IPS DF 6.9 (cell line): ENCODE measurements around the gene MFSD8.
"Not testable (repeated sequence)": the region's sequence is repeated elsewhere in the genome, so short reads cannot be mapped to it uniquely, and the experiment has no call there.

Experiments used
- DNase-seq: peaks from one replicate; pipeline ENCODE4 v3.0.0-alpha.2; 2013; ENCODE audit warnings: low read depth, low spot score
- H3K27ac ChIP-seq: one replicate; pipeline ENCODE4 v1.5.1; 2013; ENCODE audit warnings: low read length, control low read depth
- H3K27me3 ChIP-seq: 2 replicates; pipeline ENCODE4 v1.6.1; 2013; ENCODE audit warnings: mild to moderate bottlenecking, low read length; ENCODE audit not compliant: control insufficient read depth, insufficient read depth
- H3K36me3 ChIP-seq: 2 replicates; pipeline ENCODE4 v1.6.1; 2013; ENCODE audit warnings: low read length; ENCODE audit not compliant: control insufficient read depth, insufficient read depth
- H3K4me1 ChIP-seq: 2 replicates; pipeline ENCODE4 v1.6.1; 2013; ENCODE audit warnings: low read length; ENCODE audit not compliant: control insufficient read depth, insufficient read depth
- H3K4me3 ChIP-seq: 2 replicates; pipeline ENCODE4 v1.5.1; 2013; ENCODE audit warnings: mild to moderate bottlenecking, low read length
- H3K9me3 ChIP-seq: 2 replicates; pipeline ENCODE4 v1.6.1; 2013; ENCODE audit warnings: low read length, inconsistent platforms; ENCODE audit not compliant: control insufficient read depth, insufficient read depth
- WGBS: extraction: QIAGEN DNeasy Blood & Tissue Kit; methylation state at CpG from one replicate; pipeline ENCODE4 v1.1.7; 2013; ENCODE audit warnings: mixed read lengths, missing lambda C conversion rate; ENCODE audit not compliant: insufficient read length, insufficient coverage; 5-methylcytosine and 5-hydroxymethylcytosine counted together

The MFSD8 gene

GRCh38 chr4:127978930-127979329 is 14.0 kb upstream of the MFSD8 start:
- WGBS = no CpG with 5 or more reads among the region's 2 CpGs
- DNase-seq = no peak
- Histone ChIP-seq H3K36me3 (no peaks in the 10 kb centered on the region), H3K4me1 (no peaks in the 10 kb centered on the region), H3K27me3 (no peaks in the 10 kb centered on the region), H3K27ac (no peak overlapping the region), H3K4me3 (no peak overlapping the region), H3K9me3 (no peaks in the 10 kb centered on the region)

- no peak overlapping the region for H3K4me3 ChIP-seq
- no CpG with 5 or more reads among the region's 2 CpGs for WGBS
- no peak overlapping the region for H3K27ac ChIP-seq
- no peaks in the 10 kb centered on the region for H3K9me3 ChIP-seq
- no peak for DNase-seq
- H3K36me3 ChIP-seq = no peaks in the 10 kb centered on the region
- H3K27me3 ChIP-seq = no peaks in the 10 kb centered on the region
- peaks cover 3% of the 10 kb centered on the region; the same call in 1 of the 2 replicates for H3K4me1 ChIP-seq
Observed at GRCh38 chr4:127975121-127975770, 10.3 kb upstream of the MFSD8 start.

GRCh38 chr4:127970925-127971324 is 6.0 kb upstream of the MFSD8 start:
- H3K27me3 ChIP-seq, H3K4me1 ChIP-seq, H3K27ac ChIP-seq, DNase-seq, H3K9me3 ChIP-seq, H3K4me3 ChIP-seq, H3K36me3 ChIP-seq: not testable (repeated sequence)
- no CpG with 5 or more reads among the region's 4 CpGs for WGBS

GRCh38 chr4:127968586-127968985 is 3.6 kb upstream of the MFSD8 start:
- Histone ChIP-seq H3K4me3 (no peak overlapping the region), H3K27ac (no peak overlapping the region), H3K4me1 (peaks cover 3% of the 10 kb centered on the region; the same call in 1 of the 2 replicates), H3K27me3 (no peaks in the 10 kb centered on the region), H3K9me3 (no peaks in the 10 kb centered on the region), H3K36me3 (no peaks in the 10 kb centered on the region)
- no peak for DNase-seq
- WGBS = no CpG with 5 or more reads among the region's 2 CpGs

GRCh38 chr4:127967141-127967775 is 2.3 kb upstream of the MFSD8 start:
- no CpG with 5 or more reads among the region's 1 CpG for WGBS
- H3K4me1 ChIP-seq = peaks cover 3% of the 10 kb centered on the region; the same call in 1 of the 2 replicates
- H3K27me3 ChIP-seq = no peaks in the 10 kb centered on the region
- DNase-seq = no peak
- H3K27ac ChIP-seq = no peak overlapping the region
- H3K9me3 ChIP-seq = no peaks in the 10 kb centered on the region
- H3K36me3 ChIP-seq = no peaks in the 10 kb centered on the region
- H3K4me3 ChIP-seq = no peak overlapping the region

- Histone ChIP-seq H3K4me1 (no peaks in the 10 kb centered on the region), H3K27ac (no peak overlapping the region), H3K9me3 (no peaks in the 10 kb centered on the region), H3K27me3 (no peaks in the 10 kb centered on the region), H3K4me3 (peak overlapping the region; percentile 75; the same call in 1 of the 2 replicates), H3K36me3 (no peaks in the 10 kb centered on the region)
- whole genome bisulfite sequencing = no CpG with 5 or more reads among the region's 15 CpGs
- DNase-seq = no peak
Observed at GRCh38 chr4:127965803-127966175, 816 bp upstream of the MFSD8 start.

GRCh38 chr4:127964426-127965061 is 429 bp downstream of the MFSD8 start:
- H3K9me3 ChIP-seq, H3K36me3 ChIP-seq, H3K4me1 ChIP-seq, DNase-seq, H3K27me3 ChIP-seq, H3K27ac ChIP-seq: not testable (repeated sequence)
- WGBS = no CpG with 5 or more reads among the region's 41 CpGs
- H3K4me3 ChIP-seq = peak overlapping the region; percentile 75

- H3K36me3 ChIP-seq, H3K9me3 ChIP-seq, DNase-seq, H3K27me3 ChIP-seq, H3K27ac ChIP-seq, H3K4me1 ChIP-seq: not testable (repeated sequence)
- no CpG with 5 or more reads among the region's 35 CpGs for WGBS
- H3K4me3 ChIP-seq = peak overlapping the region; percentile 20; the same call in 1 of the 2 replicates
Observed at GRCh38 chr4:127963633-127964398, 1.2 kb downstream of the MFSD8 start.

GRCh38 chr4:127959794-127960193 is 5.2 kb downstream of the MFSD8 start:
- no peak for DNase-seq
- no peaks in the 10 kb centered on the region for H3K4me1 ChIP-seq
- no peaks in the 10 kb centered on the region for H3K27me3 ChIP-seq
- H3K36me3 ChIP-seq = no peaks in the 10 kb centered on the region
- no peak overlapping the region for H3K27ac ChIP-seq
- no peaks in the 10 kb centered on the region for H3K9me3 ChIP-seq
- no peak overlapping the region for H3K4me3 ChIP-seq
- WGBS = no CpG with 5 or more reads among the region's 1 CpG

- Histone ChIP-seq H3K27me3 (no peaks in the 10 kb centered on the region), H3K9me3 (no peaks in the 10 kb centered on the region), H3K27ac (no peak overlapping the region), H3K4me3 (no peak overlapping the region), H3K4me1 (no peaks in the 10 kb centered on the region), H3K36me3 (no peaks in the 10 kb centered on the region)
- WGBS = no CpG with 5 or more reads among the region's 2 CpGs
- DNase-seq = no peak
Observed at GRCh38 chr4:127957105-127957504, 7.9 kb downstream of the MFSD8 start.
